Fibroblast of lung (primary cell): ENCODE measurements around the gene RBM7. TPM values are rescaled to one million over a fixed set of nuclear protein-coding genes. Genes with fewer than 3 reads are reported as not detected.
A peak's percentile ranks its signal among the peaks of the same experiment; 100 is the strongest.

Experiments used
- DNase-seq, 2 donors: peaks; one replicate each; pipeline versions ENCODE4 v3.0.0 to v3.0.0-alpha.2; 2010; ENCODE audit warnings: low read depth in 2 of 2
- H2AFZ ChIP-seq: 2 replicates; pipeline ENCODE4 v1.5.1; 2012; ENCODE audit warnings: low read length, control low read depth, inconsistent platforms
- H3K27ac ChIP-seq: 2 replicates; pipeline ENCODE4 v1.5.1; 2011; ENCODE audit warnings: low read length, control low read depth; ENCODE audit not compliant: insufficient read depth
- H3K27me3 ChIP-seq: 2 replicates; pipeline ENCODE4 v1.5.1; 2011; ENCODE audit warnings: mild to moderate bottlenecking, low read length; ENCODE audit not compliant: control insufficient read depth, insufficient read depth
- H3K36me3 ChIP-seq: 2 replicates; pipeline ENCODE4 v1.5.1; 2011; ENCODE audit warnings: low read length; ENCODE audit not compliant: control insufficient read depth, insufficient read depth
- H3K4me1 ChIP-seq: 2 replicates; pipeline ENCODE4 v1.5.1; 2011; ENCODE audit warnings: low read length; ENCODE audit not compliant: control insufficient read depth, insufficient read depth; ENCODE audit errors: extremely low read depth
- H3K4me2 ChIP-seq: 2 replicates; pipeline ENCODE4 v1.5.1; 2011; ENCODE audit warnings: low read length, control low read depth; ENCODE audit not compliant: insufficient read depth; ENCODE audit errors: extremely low read depth
- H3K4me3 ChIP-seq, 4 experiments: fragments of 200-600 bp in 1 of 4; sonication (generic) in 1 of 4; replicated peaks in 1 of 4; 2 replicates each; pipeline ENCODE4 v1.5.1; 2011 to 2016; ENCODE audit warnings: low read length in 4 of 4, low read depth in 3 of 4, mild to moderate bottlenecking in 3 of 4, control low read depth in 2 of 4, inconsistent platforms in 1 of 4, mixed read lengths in 1 of 4; ENCODE audit not compliant: insufficient read depth in 1 of 4; ENCODE audit errors: control extremely low read depth in 1 of 4
- H3K79me2 ChIP-seq: 2 replicates; pipeline ENCODE4 v1.5.1; 2012; ENCODE audit warnings: mild to moderate bottlenecking, low read length, inconsistent platforms; ENCODE audit not compliant: control insufficient read depth, insufficient read depth
- H3K9ac ChIP-seq: 2 replicates; pipeline ENCODE4 v1.5.1; 2011; ENCODE audit warnings: mild to moderate bottlenecking, low read length, control low read depth; ENCODE audit not compliant: insufficient read depth
- H3K9me3 ChIP-seq: 2 replicates; pipeline ENCODE4 v1.5.1; 2012; ENCODE audit warnings: low read depth, low read length; ENCODE audit not compliant: control insufficient read depth, insufficient read depth
- H4K20me1 ChIP-seq: 2 replicates; pipeline ENCODE4 v1.5.1; 2011; ENCODE audit warnings: low read length; ENCODE audit not compliant: control insufficient read depth, insufficient read depth; ENCODE audit errors: extremely low read depth
- EZH2 ChIP-seq: IDR thresholded peaks from 2 replicates; pipeline ENCODE4 v1.5.1; 2012; ENCODE audit warnings: low read length, control low read depth, mild to moderate bottlenecking; ENCODE audit errors: missing control alignments
- polyA plus RNA-seq, 2 donors: library from polyadenylated mRNA; depleted of rRNA in 1 of 2; stranded (reverse) in 1 of 2; unstranded in 1 of 2; fragments of >200 nt; gene quantifications; 2 replicates each; pipeline ENCODE4 v1.2.1, GENCODE V29; 2011 to 2012; ENCODE audit warnings: missing spikeins in 1 of 2
- total RNA-seq: library from RNA; depleted of rRNA; stranded (reverse); fragments of >200 nt; gene quantifications from 2 replicates; pipeline ENCODE4 v1.2.1, GENCODE V29; 2014
- TF ChIP-seq, protein P1 (sequence below), 2 donors: IDR thresholded peaks in 1 of 2; conservative IDR thresholded peaks in 1 of 2; 1 replicate in 1 of 2; 2 replicates in 1 of 2; pipeline ENCODE4 v1.5.1; 2011 to 2012; ENCODE audit warnings: low read length in 2 of 2, control low read depth in 1 of 2, inconsistent platforms in 1 of 2, low read depth in 1 of 2, mild to moderate bottlenecking in 1 of 2

Gene RBM7
- total and polyA plus RNA-seq, 2 donors (not counting 1 experiment from before 2014, with no cell fraction given): 46.5 to 81.1 TPM

GRCh38 chr11:114398303-114398920, 2.1 kb upstream of the RBM7 start:
- Histone ChIP-seq H2AFZ (no peak overlapping the region), H3K27me3 (no peaks in the 10 kb centered on the region), H3K79me2 (peaks cover 34% of the 10 kb centered on the region), H3K27ac (no peak overlapping the region), H3K9ac (no peak overlapping the region), H4K20me1 (no peaks in the 10 kb centered on the region), H3K9me3 (no peaks in the 10 kb centered on the region), H3K36me3 (peaks cover 2% of the 10 kb centered on the region), H3K4me3 (peak overlapping the region in 3 of 4 experiments; percentile 13 to 96 (median 95)), H3K4me2 (peak overlapping the region; percentile 54), H3K4me1 (peaks cover 3% of the 10 kb centered on the region)
- TF ChIP-seq, protein P1, sequence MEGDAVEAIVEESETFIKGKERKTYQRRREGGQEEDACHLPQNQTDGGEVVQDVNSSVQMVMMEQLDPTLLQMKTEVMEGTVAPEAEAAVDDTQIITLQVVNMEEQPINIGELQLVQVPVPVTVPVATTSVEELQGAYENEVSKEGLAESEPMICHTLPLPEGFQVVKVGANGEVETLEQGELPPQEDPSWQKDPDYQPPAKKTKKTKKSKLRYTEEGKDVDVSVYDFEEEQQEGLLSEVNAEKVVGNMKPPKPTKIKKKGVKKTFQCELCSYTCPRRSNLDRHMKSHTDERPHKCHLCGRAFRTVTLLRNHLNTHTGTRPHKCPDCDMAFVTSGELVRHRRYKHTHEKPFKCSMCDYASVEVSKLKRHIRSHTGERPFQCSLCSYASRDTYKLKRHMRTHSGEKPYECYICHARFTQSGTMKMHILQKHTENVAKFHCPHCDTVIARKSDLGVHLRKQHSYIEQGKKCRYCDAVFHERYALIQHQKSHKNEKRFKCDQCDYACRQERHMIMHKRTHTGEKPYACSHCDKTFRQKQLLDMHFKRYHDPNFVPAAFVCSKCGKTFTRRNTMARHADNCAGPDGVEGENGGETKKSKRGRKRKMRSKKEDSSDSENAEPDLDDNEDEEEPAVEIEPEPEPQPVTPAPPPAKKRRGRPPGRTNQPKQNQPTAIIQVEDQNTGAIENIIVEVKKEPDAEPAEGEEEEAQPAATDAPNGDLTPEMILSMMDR (conservative IDR thresholded peaks at IDR 0.05 in 1 of 2, IDR thresholded peaks at IDR 0.05 in 1 of 2; ENCODE audit: low read depth in 1 of 2, low read length in 2 of 2): no peak
- no peak for TF ChIP-seq EZH2
- DNase-seq: peak in 1 of 2 donors; percentile 26

DNA sequence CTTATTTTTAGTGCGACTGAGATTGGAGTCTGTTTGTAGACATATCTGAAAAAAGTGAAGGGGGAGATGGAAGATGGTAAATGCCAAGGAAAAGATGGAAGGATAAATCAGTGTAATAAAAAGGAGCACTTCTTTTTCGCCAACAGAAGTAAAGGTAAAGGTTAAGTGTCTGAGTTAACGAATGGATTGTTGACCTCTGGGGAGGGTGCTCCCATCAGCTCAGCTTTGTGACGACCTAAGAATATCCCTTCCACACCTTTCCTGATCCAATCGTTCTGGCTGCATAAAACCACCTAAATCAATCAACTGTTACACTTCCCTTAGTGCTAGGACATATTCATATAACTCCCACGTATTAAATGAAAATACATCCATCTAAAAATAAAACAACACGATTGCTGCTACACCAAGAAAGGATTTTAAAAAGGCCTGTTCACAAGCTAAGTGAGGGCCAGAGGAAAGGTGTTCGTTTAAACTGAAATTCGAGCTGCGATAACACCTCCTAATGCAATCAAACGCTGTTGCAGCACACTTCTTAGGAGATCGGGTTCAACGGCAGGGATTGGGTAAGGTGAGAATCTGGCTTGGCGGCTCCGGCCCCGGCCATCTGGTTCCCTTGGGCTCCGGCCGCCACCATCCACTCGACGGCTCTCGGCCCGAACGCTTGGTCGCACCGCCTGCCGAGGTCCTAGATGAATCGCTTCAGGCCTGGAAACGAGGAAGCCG, 813 bp upstream of the RBM7 start:
- DNase-seq: no peak
- H3K4me3 ChIP-seq: peak overlapping the region; percentile 40 to 96 (median 73)
- peak overlapping the region; percentile 58 for H2AFZ ChIP-seq
- H3K4me2 ChIP-seq: peak overlapping the region; percentile 54
- no peak for TF ChIP-seq EZH2
- TF ChIP-seq, protein P1 (conservative IDR thresholded peaks at IDR 0.05 in 1 of 2, IDR thresholded peaks at IDR 0.05 in 1 of 2; ENCODE audit: low read depth in 1 of 2, low read length in 2 of 2): no peak
- peaks cover 2% of the 10 kb centered on the region for H3K36me3 ChIP-seq
- H3K9ac ChIP-seq: peak overlapping the region; percentile 99
- no peaks in the 10 kb centered on the region for H4K20me1 ChIP-seq
- H3K9me3 ChIP-seq: no peaks in the 10 kb centered on the region
- H3K27me3 ChIP-seq: no peaks in the 10 kb centered on the region
- peaks cover 3% of the 10 kb centered on the region for H3K4me1 ChIP-seq
- H3K27ac ChIP-seq: peak overlapping the region; percentile 100
- H3K79me2 ChIP-seq: peaks cover 45% of the 10 kb centered on the region

DNA sequence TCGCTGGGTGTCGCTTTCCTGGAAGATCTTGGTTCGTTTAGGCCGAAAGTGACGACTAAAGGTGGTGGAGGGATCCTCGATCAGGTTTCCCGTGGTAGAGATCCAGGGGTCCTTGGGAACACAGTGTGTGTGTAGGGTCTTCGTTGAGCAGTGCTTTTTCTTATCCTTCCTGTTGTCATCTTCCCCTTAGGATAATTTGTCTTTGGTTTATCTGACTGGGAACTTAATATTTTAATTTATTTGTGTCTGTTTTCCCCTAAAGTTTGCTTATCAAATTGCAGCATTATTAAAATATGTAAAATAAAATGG, 403 bp downstream of the RBM7 start:
- Histone ChIP-seq H4K20me1 (no peaks in the 10 kb centered on the region), H2AFZ (no peak overlapping the region), H3K9me3 (no peaks in the 10 kb centered on the region), H3K27ac (peak overlapping the region; percentile 100), H3K9ac (peak overlapping the region; percentile 99), H3K79me2 (peaks cover 57% of the 10 kb centered on the region), H3K36me3 (peaks cover 2% of the 10 kb centered on the region), H3K4me2 (peak overlapping the region; percentile 59), H3K4me1 (peaks cover 3% of the 10 kb centered on the region), H3K27me3 (no peaks in the 10 kb centered on the region), H3K4me3 (peak overlapping the region; percentile 40 to 96 (median 73))
- no peak for TF ChIP-seq EZH2
- TF ChIP-seq, protein P1 (conservative IDR thresholded peaks at IDR 0.05 in 1 of 2, IDR thresholded peaks at IDR 0.05 in 1 of 2; ENCODE audit: low read depth in 1 of 2, low read length in 2 of 2): no peak
- no peak for DNase-seq
